CD4-positive, alpha-beta T cell treated with Interleukin-1 beta for 1 hour (primary cell): ENCODE data around the gene PCSK6.
A peak's percentile ranks its signal among the peaks of the same experiment; 100 is the strongest.

Experiments
- DNase-seq, 2 donors: peaks; one replicate each; pipeline ENCODE4 v3.0.0-alpha.2; 2020 to 2022

PCSK6 gene

DNA sequence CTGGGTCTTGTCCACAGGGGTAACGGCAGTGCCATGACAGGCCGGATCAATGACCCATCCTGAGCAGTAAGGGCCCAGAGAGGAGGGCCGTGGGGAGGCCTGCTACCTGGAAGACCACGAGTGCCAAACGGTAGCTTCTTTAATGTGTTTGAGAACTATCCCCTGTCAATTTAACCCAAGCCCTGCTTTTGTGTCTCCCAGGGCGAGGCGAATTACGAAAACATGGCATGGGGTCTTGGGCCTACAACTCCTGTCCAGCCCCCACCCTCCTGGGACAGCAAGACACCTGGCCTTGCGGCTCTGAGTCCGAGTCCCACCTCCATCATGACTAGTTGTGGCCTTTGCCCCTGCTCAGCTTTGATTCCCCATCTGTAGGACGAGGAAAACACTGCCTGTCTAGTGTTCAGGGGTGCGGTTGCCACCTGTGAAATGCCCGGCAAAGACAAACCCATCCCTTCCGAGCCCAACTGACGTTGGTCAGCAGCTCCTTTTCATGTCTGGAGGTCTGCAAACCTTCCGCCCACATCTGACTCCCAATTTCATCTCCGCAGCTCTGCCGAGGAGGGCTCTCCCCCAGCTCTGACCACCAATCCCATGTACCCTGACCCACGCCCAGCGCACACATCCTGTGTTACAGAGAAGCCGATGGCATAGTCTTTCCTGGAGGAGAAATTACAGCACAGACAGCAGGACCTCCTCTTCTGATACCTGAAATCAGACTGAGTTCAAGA lies 165.5 kb downstream of the PCSK6 start:
- DNase-seq, result no peak

GRCh38 chr15:101322854-101323477 lies 166.5 kb downstream of the PCSK6 start:
- DNase-seq, result no peak

DNA sequence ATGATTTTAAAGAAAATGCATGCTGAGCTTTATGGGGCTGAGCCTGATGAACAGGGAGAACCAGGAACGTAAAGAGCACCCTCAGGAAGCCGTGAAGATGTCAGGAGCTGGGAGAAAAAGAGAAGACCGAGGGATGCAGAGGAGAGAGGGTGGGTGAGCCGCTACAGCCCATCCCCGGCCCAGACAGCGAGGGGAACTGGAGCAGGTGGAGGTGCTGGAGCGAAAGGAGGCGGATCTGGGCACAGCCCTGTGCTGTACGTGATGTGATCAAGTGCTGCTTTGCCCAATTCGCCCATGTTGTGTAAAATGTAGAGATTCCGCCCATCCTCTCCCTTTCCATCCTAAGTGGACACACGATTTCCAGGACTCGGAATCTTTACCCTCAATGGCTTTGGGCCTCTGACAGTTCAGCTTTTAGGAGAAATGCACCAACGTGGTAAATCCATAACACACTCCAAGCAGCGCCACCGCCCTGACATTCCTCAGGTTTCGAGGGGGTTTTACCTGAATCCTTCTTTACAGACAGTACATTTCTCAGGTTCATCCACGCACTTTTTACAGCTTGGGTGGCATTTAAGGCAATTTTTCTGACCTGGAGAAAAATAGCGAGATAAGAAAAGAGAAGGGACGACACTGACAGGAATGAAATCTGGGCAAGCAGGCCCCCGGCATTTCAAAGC lies 167.4 kb downstream of the PCSK6 start:
- no peak for DNase-seq

DNA sequence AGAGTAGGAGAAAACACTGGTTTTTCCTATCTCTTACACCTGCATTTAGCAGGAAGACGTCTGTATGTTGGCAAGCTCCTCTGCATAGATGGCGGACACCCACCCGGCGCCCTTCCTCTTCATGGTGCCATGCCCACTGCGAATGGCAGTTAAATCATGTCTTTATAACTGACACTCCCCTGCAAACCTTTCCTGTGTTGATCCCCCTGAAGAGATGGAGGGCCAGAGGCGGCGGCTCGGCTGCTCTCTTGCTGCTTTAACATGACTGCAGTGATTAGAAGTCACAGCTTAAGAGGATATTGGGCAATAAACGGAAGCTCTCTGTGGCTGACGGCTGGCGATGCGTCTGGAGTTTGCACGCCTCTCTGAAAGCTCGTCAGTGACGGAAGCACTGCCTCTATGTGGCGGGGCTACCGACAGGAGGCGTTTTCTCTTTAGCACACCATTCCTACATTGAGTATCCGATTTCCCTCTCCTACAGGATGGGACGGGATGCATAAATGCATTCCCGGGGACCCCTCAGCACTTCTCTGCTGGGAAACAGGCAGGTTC lies 168.9 kb downstream of the PCSK6 start:
- DNase-seq, result peak; percentile 68 to 79

GRCh38 chr15:101318839-101319238 lies 170.7 kb downstream of the PCSK6 start:
- no peak for DNase-seq

DNA sequence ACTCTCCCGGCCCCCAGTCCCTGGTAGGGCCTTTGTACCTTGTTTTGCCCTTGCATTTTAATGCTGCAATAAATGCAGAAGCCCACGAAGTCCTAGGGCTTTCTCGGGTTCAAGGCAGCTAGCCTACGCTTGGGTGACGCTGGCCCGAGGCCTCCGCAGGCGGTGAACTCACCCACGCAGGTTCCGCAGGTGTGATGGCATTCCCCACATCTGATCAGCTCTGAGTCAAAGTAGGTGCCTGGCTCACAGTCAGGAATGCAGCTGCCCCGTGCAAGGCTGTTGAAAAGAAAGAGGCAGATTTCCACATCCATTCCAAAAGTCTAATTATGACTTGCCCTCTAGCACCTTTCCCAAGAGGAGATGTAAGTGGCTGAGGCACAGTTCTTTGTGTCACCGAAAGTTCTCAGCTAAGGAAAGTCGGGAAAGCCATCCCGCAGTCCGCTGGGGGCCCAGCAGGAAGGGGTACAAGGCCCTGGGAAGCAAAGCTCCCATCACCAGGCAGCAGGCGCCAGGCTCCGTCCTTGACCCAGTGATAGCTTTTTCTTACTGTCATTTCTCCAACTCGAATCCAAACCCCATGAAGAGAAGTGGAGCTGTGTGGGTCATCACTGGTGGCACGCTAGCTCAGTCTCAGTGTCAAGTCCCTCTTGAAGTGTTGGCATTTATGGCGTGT lies 171.2 kb downstream of the PCSK6 start:
- no peak for DNase-seq

DNA sequence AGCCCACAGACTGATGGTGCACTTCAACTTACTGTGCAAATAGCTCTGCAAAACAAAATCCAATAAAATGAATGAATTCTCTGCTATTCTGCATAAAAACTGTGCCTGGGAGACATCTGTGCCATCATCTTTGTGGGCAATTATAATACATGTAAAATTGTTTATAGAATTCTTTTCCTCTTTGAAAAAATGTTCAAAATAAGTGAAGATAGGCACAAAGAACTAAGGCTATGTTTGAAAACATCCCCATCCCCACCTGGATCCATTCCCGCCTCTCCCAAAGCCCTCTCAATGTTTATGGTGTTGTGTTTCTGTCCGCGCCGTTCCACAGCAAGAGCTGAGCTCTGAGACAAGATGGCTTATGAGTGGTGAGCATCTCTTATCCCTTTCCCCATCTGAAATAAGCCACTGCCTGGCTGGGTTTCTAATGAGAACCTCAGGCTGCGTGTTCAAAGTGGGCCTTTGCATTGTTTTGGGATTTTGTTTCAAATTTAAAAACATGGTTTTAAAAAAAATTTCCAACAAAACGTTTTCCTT lies 172.1 kb downstream of the PCSK6 start:
- no peak for DNase-seq

GRCh38 chr15:101316529-101316928 lies 173.0 kb downstream of the PCSK6 start:
- no peak for DNase-seq

GRCh38 chr15:101315736-101316135 lies 173.8 kb downstream of the PCSK6 start:
- no peak for DNase-seq

DNA sequence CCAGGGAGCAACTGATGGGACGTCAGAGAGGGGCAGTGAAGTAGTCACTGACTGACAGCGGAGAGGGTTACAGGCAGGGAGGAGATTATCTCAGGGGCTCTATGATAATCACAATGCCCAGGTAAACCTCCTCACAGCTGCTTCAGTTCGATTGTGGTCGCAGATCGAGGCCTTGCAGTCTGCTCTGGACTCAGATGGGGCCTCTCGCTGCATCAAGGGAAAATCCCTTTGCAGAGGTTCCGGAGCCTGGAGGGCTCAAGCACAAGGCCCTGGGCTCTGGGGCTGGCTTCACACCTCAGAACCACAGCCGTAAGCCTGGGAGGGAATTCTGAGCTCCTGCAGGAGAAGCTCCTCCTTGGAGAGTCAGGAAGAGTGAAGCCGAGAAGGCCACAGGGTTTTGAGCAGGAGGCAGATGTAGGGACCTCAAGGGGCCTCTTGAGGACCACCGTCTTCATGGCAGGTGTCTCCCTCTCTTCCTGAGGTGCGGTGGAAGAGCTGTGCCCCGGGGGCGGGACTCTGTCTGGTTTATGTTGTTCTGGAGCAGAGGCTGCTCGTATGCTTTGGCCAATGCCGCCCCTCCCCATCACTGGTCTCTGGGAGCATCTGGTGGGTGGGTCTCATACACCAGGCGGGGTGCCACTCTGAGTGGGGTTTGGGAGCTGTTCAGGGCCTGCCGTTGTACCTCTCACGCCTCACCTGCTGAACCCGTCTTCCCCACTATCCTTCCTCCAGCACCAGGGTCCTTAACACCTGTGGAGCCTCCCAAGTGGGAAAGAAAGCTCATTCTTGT lies 175.0 kb downstream of the PCSK6 start:
- DNase-seq, result no peak

GRCh38 chr15:101313041-101313761 lies 176.3 kb downstream of the PCSK6 start:
- DNase-seq, result no peak

DNA sequence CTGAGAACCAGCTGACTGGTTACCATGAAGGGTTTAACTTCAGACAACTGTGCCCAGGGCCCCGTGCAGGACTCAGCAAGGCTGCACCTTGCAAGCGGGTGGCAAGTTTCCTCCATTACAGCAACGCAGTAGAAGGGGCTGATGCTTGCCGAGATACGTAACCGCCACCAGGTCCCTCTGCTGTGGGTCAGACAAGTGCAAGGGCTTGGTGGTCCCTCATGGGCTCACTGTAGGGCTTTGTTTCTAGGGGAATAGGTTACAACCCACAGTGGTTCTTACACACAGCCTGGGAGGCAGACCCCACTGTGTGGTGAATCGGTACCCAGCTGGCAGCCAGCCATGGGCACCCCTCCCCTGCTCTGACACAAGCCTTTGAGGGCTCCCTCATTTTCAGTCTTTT lies 179.0 kb downstream of the PCSK6 start:
- DNase-seq, result no peak

- no peak for DNase-seq
These were observed 179.4 kb downstream of the PCSK6 start for GRCh38 chr15:101310161-101310480.

DNA sequence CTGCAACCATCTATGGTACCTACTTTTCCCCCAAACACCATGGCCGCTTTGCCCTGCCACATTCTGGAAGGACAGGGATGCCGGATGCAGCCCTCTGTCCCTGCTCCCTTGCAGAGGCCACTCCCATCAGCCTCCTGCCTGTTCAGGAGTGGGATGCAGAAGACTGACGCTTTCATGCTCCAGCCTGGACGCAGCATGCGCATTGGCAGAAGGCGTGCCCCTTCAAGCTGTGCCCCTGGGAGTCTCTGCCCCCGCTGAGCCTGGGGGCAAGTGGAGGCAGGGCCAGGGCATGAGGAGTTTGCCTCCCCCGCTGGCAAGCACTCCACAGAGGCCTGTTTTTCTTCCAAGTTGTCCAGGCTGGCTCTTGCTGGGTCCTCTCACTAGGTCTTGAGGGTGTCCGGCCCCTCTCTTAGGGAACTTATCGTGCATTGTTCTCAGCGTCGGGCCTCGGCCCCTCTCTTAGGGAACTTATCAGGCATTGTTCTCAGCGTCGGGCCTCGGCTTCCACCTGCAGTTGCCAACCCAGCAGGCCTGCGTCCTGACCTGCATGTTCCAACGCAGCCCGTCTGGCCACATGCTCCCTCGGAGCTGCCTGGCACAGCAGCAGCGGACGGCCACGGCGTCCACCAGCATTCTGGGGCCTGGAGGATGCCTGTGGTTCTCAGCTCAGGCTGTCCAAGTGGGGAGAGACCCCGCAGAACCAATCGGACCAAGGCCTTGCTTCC lies 179.9 kb downstream of the PCSK6 start:
- no peak for DNase-seq

DNA sequence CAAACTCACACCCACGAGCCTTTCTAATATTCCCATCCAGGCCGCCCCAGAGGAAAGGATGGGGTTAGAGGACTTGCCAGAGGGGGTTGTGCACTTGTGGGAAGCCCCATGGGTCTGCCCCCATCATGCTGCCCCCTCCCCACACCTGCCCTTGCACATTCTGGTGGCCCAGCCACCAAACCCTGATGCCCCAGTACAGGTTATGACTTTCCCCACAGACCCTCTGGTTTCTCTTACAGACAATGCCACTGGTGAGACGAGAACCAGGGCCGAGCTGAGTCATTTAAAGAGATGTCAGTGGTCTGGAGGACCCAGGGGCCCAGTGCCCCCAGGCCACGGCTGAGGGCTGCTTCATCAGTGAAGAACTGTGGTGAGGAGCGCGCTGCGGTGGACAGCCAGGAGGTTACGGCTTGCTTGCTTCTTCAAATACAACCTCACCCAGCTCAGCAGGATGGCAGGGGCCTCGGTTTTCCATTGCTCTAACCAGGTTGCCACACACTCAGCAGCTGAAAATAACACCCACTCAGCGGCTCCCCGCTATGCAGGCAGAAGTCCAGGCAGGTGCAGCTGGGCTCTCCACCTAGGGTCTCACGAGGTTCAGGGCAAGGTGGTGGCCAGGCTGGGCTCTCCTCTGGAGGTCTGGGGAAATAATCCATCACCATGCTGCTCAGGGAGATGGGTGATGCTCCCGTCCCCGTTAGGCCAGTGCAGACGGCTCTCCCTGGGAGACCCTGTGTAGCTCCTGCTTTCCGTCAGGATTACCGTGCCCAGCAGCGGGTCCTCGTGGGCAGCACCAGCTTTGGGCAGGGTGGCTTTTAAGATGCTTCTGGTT lies 180.7 kb downstream of the PCSK6 start:
- DNase-seq, result no peak

DNA sequence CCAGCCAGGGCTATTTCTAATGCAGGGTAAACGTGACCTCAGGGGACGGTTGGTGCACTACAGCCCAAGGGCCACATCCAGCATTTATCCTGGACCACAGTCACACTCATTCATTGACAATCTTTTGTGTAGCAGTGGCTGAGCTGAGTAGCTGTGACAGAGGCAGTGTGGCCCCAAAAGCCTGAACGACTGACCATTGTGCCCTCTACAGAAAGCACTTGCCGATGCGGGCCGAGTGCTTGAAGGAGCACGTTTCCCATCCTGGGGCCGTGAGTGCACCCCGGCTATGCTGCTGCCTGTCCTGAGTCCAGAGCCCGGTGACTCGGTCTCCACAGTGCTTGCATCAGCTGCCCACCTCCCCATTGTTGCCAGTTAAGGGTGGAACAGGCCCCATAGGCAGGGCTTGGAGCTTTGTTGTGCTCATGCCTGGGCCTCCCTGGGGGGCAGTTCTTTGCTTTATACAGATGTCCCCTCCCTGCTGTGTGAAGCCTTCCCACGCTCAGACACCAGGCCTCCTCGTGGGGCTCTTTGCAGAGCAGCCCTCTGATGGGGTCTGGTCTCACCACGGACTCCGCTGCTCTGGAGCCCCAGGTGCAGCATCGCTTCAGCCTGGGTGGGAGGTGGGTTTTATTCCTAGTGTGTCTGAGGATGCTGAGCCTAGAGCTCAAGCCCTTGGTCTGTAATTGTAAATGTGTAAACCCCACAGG lies 181.5 kb downstream of the PCSK6 start:
- no peak for DNase-seq

- DNase-seq, result no peak
These were observed 182.2 kb downstream of the PCSK6 start for GRCh38 chr15:101307048-101307896.

DNA sequence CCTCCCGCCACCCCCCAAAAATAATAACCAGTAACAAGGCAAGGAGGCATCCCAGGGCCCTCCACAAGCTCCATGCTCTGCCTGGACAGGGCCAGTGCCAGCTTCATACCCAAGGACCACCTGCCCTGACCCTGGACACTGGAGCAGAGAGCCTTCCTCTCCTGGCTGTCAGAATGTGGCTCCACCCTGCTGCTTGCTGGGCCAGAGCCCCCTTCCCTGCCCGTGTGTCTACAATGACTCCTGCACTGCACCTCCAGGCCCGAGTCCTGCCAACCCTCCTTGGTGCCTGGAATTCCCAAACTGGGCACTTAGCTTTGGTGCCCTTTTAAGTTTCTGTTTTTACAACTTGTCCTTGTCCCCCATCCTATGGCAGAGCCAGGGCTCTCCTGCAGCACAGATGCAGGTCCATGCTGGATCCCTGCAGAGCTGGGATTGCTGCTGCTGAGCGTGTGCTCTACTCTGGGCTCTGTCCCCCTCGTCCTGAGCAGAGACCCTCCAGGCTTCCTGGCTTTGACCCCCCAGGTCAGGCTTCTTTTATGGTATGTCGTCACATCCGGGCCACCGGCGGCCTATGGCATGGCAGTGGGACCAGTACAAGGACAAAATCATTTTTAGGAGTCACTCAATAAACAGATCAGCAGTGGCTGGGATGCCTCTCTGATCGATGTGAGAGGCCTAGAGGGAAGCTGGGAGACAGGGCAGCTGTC lies 183.0 kb downstream of the PCSK6 start:
- no peak for DNase-seq
